K562 (cell line): ENCODE results near the gene COL16A1. TPM values are rescaled to one million over a fixed set of nuclear protein-coding genes. Genes with fewer than 3 reads are reported as not detected.

Experiments used
- ATAC-seq: fragments of 200-7000 bp; cut with Tn5 transposase; 3 replicates; pipeline ENCODE4 v1.9.1; 2020; ENCODE audit warnings: moderate library complexity
- BruUV-seq: library from RNA; stranded (reverse); fragments of 400-500 nt; replicated peaks from 2 replicates; lab custom pipeline; 2021; lab: Mats Ljungman, UMichigan
- CTCF ChIA-PET: fragments of 300-600 bp; formaldehyde crosslinking; extraction: SDS; loops from one replicate; lab custom pipeline; 2021; ENCODE audit warnings: low intra/inter-chr PET ratio; lab: Yijun Ruan, JAX
- POLR2A ChIA-PET: fragments of 300-600, 350-650 bp; sonication (Branson Sonifier 250); formaldehyde crosslinking; extraction: SDS; loops from one replicate; lab custom pipeline; 2021; ENCODE audit warnings: antibody characterized with exemption, inconsistent platforms; lab: Yijun Ruan, JAX
- DNase-seq, 4 experiments: peaks; one replicate each; pipeline versions ENCODE4 v3.0.0 to v3.0.0-alpha.2; 2011 to 2018; ENCODE audit warnings: low spot score in 3 of 4, mixed read lengths in 3 of 4; ENCODE audit errors: extremely low read depth in 1 of 4
- FAIRE-seq: peaks from 2 replicates; lab custom pipeline; 2011; peaks lifted over from hg19 to GRCh38; lab: Jason Lieb, UNC
- H2AFZ ChIP-seq: 2 replicates; pipeline ENCODE4 v1.6.0; 2011; ENCODE audit warnings: low read depth, low read length, control low read depth, inconsistent platforms
- H3K27ac ChIP-seq: fragments of 200-600 bp; 3 replicates; pipeline ENCODE4 v1.8.0; 2011; ENCODE audit warnings: low read depth, mild to moderate bottlenecking, control low read depth, inconsistent platforms, low read length, moderate library complexity, mixed read lengths; ENCODE audit errors: extremely low read depth
- H3K27me3 ChIP-seq, 2 experiments: fragments of 300-600 bp in 1 of 2; 2 replicates in 1 of 2; 3 replicates in 1 of 2; pipeline versions ENCODE4 v1.6.0 to v1.8.0; 2011; ENCODE audit warnings: inconsistent platforms in 2 of 2, low read length in 2 of 2, mild to moderate bottlenecking in 1 of 2, mixed read lengths in 1 of 2, moderate library complexity in 1 of 2; ENCODE audit not compliant: control insufficient read depth in 2 of 2, insufficient read depth in 2 of 2
- H3K36me3 ChIP-seq: fragments of 300-600 bp; 3 replicates; pipeline ENCODE4 v1.8.0; 2011; ENCODE audit warnings: mild to moderate bottlenecking, low read length, inconsistent platforms; ENCODE audit not compliant: control insufficient read depth, insufficient read depth
- H3K4me1 ChIP-seq, 2 experiments: fragments of 200-600 bp in 1 of 2; replicated peaks in 1 of 2; 2 replicates in 1 of 2; 3 replicates in 1 of 2; pipeline versions ENCODE4 v1.5.1 to v1.8.0; 2011; ENCODE audit warnings: inconsistent platforms in 2 of 2, low read length in 2 of 2, mild to moderate bottlenecking in 1 of 2, mixed read lengths in 1 of 2, moderate library complexity in 1 of 2; ENCODE audit not compliant: control insufficient read depth in 2 of 2, insufficient read depth in 2 of 2
- H3K4me2 ChIP-seq: 2 replicates; pipeline ENCODE4 v1.6.1; 2011; ENCODE audit warnings: low read length, control low read depth, inconsistent platforms, mixed read lengths; ENCODE audit not compliant: insufficient read depth
- H3K4me3 ChIP-seq: fragments of 200-600 bp; sonication (generic), shearing (Covaris generic); 2 replicates; pipeline ENCODE4 v1.5.1; 2016; ENCODE audit warnings: control low read depth, inconsistent platforms
- H3K79me2 ChIP-seq: fragments of 200-600 bp; 3 replicates; pipeline ENCODE4 v1.8.0; 2011; ENCODE audit warnings: low read length, inconsistent platforms; ENCODE audit not compliant: control insufficient read depth, insufficient read depth
- H3K9ac ChIP-seq, 2 experiments: 2 replicates each; pipeline versions ENCODE4 v1.6.0 to v1.6.1; 2011; ENCODE audit warnings: low read depth in 2 of 2, low read length in 2 of 2, control low read depth in 1 of 2, inconsistent platforms in 1 of 2, mild to moderate bottlenecking in 1 of 2, mixed read lengths in 1 of 2; ENCODE audit not compliant: insufficient read depth in 1 of 2
- H3K9me1 ChIP-seq: one replicate; pipeline ENCODE4 v1.6.0; 2011; ENCODE audit warnings: inconsistent platforms, mild to moderate bottlenecking, low read length, moderate library complexity; ENCODE audit not compliant: control insufficient read depth, insufficient read depth
- H3K9me3 ChIP-seq: replicated peaks from 2 replicates; pipeline ENCODE4 v1.5.1; 2011; ENCODE audit warnings: low read depth, low read length, inconsistent platforms; ENCODE audit not compliant: control insufficient read depth, insufficient read depth
- H4K20me1 ChIP-seq: replicated peaks from 2 replicates; pipeline ENCODE4 v1.6.1; 2011; ENCODE audit warnings: low read length, inconsistent platforms, mixed read lengths; ENCODE audit not compliant: control insufficient read depth, insufficient read depth
- RCOR1 ChIP-seq, 2 experiments: IDR thresholded peaks; 2 replicates each; pipeline ENCODE4 v1.6.1; 2012; ENCODE audit warnings: low read depth in 2 of 2, low read length in 2 of 2, borderline replicate concordance in 1 of 2, improper control_type of control experiment in 1 of 2
- SNIP1 ChIP-seq: fragments of 450-650 bp; IDR thresholded peaks from 2 replicates; pipeline ENCODE4 v1.7.1; 2017; ENCODE audit warnings: low read depth, mild to moderate bottlenecking
- STAT5B ChIP-seq: fragments of 250-450 bp; sonication (Bioruptor Pico); IDR thresholded peaks from 2 replicates; pipeline ENCODE4 v1.8.0; 2021; ENCODE audit warnings: mild to moderate bottlenecking, inconsistent platforms
- WGBS: fragments of 100-300 bp; shearing (Covaris generic); methylation state at CpG from one replicate; pipeline ENCODE4 v1.1.6; 2016; ENCODE audit warnings: low coverage, mixed read lengths; ENCODE audit not compliant: insufficient coverage; ENCODE audit errors: missing lambda C conversion rate; 5-methylcytosine and 5-hydroxymethylcytosine counted together
- in situ Hi-C: fragments of 300-500 bp; cut with MboI; formaldehyde crosslinking; loops from 4 replicates; pipeline ENCODE4 v1.15.0; 2018; ENCODE audit warnings: inconsistent platforms, mixed read lengths
- intact Hi-C: fragments of 100-400 bp; cut with micrococcal nuclease; formaldehyde crosslinking; loops from 2 replicates; pipeline ENCODE4 v1.14.2; 2022
- polyA plus RNA-seq, 8 experiments: library from polyadenylated mRNA; depleted of rRNA in 4 of 8; stranded (reverse) in 5 of 8; unstranded in 3 of 8; fragments of >200 nt; fragmentation: Nextera tagmentation in 2 of 8; fragmentation: Illumina TruSeq in 1 of 8; extraction: Ambion mirVana in 2 of 8; extraction: Trizol in 1 of 8; gene quantifications; 2 replicates each; pipeline versions ENCODE4 v1.2.1 to v1.2.3, GENCODE V29; 2011 to 2014; ENCODE audit warnings: inconsistent platforms in 1 of 8, missing spikeins in 1 of 8
- total RNA-seq, 7 experiments: library from RNA; depleted of rRNA in 6 of 7; stranded (reverse); fragments of >200 nt in 6 of 7; fragmentation: Illumina TruSeq in 2 of 7; extraction: Trizol in 2 of 7; gene quantifications; 2 replicates each; pipeline versions ENCODE4 v1.2.1 to v1.2.3, GENCODE V29; 2011 to 2021; ENCODE audit warnings: low replicate concordance in 1 of 7
- TF ChIP-seq, protein P1 (sequence below): fragments of 250-450 bp; sonication (Bioruptor Pico); IDR thresholded peaks from 2 replicates; pipeline ENCODE4 v1.5.0; 2020; ENCODE audit warnings: mild to moderate bottlenecking
- TF ChIP-seq, protein P2 (sequence below): fragments of 450-650 bp; IDR thresholded peaks from 2 replicates; pipeline ENCODE4 v1.6.1; 2016

COL16A1 gene
- total and polyA plus RNA-seq, 9 of the 15 experiments (the other 6 are each of a cell fraction or from before 2014, with no cell fraction given) = 0.11 to 0.60 (median 0.11) TPM; not detected in 6

DNA sequence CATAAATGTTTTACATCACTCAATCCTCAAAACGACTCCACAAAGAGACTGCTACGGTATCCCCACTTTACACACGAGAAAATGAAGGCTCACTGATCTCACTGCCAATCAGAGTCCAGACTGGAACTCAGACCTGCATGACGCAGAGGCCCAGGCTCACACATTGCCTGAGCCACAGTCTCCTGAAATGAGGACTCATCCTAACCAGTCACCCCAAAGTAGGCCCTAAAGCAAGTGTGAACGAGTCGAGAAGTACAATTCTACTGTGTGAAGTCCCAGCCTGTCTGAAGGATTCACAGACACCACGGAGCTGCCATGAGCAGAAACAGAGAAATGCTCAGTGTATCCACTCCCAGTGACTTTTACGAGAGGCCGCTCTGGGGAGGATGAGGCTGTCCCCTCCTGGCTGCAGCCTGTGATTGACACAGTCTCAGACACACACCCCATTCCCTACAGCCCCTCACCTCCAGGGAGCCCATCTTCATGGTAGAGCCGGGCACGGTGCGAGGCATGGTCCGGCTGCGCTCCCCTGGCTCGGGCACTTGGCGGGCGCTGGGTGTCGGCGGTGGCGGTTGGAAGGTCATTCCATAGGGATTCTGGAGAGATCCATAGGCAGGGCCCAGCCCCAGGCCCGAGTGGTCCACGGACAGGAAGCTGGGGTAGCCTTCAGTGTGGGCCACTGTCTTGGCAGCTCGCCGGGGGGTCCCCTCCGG is 26.7 kb upstream of the COL16A1 start:
- TF ChIP-seq, protein P1, sequence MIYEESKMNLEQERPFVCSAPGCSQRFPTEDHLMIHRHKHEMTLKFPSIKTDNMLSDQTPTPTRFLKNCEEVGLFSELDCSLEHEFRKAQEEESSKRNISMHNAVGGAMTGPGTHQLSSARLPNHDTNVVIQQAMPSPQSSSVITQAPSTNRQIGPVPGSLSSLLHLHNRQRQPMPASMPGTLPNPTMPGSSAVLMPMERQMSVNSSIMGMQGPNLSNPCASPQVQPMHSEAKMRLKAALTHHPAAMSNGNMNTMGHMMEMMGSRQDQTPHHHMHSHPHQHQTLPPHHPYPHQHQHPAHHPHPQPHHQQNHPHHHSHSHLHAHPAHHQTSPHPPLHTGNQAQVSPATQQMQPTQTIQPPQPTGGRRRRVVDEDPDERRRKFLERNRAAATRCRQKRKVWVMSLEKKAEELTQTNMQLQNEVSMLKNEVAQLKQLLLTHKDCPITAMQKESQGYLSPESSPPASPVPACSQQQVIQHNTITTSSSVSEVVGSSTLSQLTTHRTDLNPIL (CRISPR knock-in tag) = no peak
- no peak for TF ChIP-seq SNIP1
- TF ChIP-seq, protein P2, sequence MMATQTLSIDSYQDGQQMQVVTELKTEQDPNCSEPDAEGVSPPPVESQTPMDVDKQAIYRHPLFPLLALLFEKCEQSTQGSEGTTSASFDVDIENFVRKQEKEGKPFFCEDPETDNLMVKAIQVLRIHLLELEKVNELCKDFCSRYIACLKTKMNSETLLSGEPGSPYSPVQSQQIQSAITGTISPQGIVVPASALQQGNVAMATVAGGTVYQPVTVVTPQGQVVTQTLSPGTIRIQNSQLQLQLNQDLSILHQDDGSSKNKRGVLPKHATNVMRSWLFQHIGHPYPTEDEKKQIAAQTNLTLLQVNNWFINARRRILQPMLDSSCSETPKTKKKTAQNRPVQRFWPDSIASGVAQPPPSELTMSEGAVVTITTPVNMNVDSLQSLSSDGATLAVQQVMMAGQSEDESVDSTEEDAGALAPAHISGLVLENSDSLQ = 0 out of 2 replicates have a peak, but pooled peaks have one; percentile 7
- TF ChIP-seq STAT5B = no peak
- TF ChIP-seq RCOR1 (IDR thresholded peaks at IDR 0.05; ENCODE audit: borderline replicate concordance in 1 of 2, low read depth in 2 of 2, low read length in 2 of 2) = no peak
- ChIA-PET CTCF (no interaction called here), POLR2A (no interaction called here)
- Histone ChIP-seq H3K27ac (no peak overlapping the region), H3K9me3 (no peaks in the 10 kb centered on the region), H3K9ac (no peak overlapping the region), H3K79me2 (no peaks in the 10 kb centered on the region), H3K4me1 (peaks cover 0 to 28% of the 10 kb centered on the region in 2 experiments; a peak in 1 of 5 replicates), H3K27me3 (peaks cover 77 to 95% of the 10 kb centered on the region in 2 experiments), H3K4me3 (no peak overlapping the region), H2AFZ (no peak overlapping the region), H3K9me1 (no peaks in the 10 kb centered on the region), H3K36me3 (no peaks in the 10 kb centered on the region), H3K4me2 (no peak overlapping the region), H4K20me1 (peaks cover 25% of the 10 kb centered on the region)
- DNase-seq (no peak), FAIRE-seq (peak; percentile 37), ATAC-seq (peak; percentile 22; the same call in 2 of the 3 replicates)
- intact Hi-C loops = no loop called here
- 3% methylated on average over 24 of the region's 25 CpGs for WGBS
- no TSS peak for BruUV-seq
- in situ Hi-C loops = no loop called here
